Thyroid gland (tissue), 4 donors: ENCODE results near the gene CNTNAP1. TPM values are rescaled to one million over a fixed set of nuclear protein-coding genes. Genes with fewer than 3 reads are reported as not detected.

Source experiments
- DNase-seq, 2 donors: peaks; one replicate each; pipeline ENCODE4 v3.0.0-alpha.2; 2019
- H3K27ac ChIP-seq, 3 donors: fragments of 200-600 bp; sonication (generic); 1 replicate in 2 of 3; 2 replicates in 1 of 3; pipeline ENCODE4 v1.5.1; 2016 to 2019; ENCODE audit warnings: mild to moderate bottlenecking in 1 of 3, moderate library complexity in 1 of 3
- H3K27me3 ChIP-seq: fragments of 200-600 bp; sonication (generic); one replicate; pipeline ENCODE4 v1.5.1; 2019
- H3K36me3 ChIP-seq, 2 donors: fragments of 200-600 bp; sonication (generic); one replicate each; pipeline ENCODE4 v1.5.1; 2016 to 2019
- H3K4me1 ChIP-seq, 2 donors: fragments of 200-600 bp; sonication (generic); one replicate each; pipeline ENCODE4 v1.5.1; 2017 to 2019
- H3K4me3 ChIP-seq, 3 donors: fragments of 200-600 bp; sonication (generic); replicated peaks in 1 of 3; 1 replicate in 2 of 3; 2 replicates in 1 of 3; pipeline ENCODE4 v1.5.1; 2016; ENCODE audit warnings: mild to moderate bottlenecking in 1 of 3
- H3K9me3 ChIP-seq: fragments of 200-600 bp; sonication (generic); one replicate; pipeline ENCODE4 v1.5.1; 2017
- POLR2A ChIP-seq, 2 donors: fragments of 450-650 bp; IDR thresholded peaks; one replicate each; pipeline ENCODE4 v1.6.1; 2017; ENCODE audit warnings: antibody characterized with exemption in 2 of 2, mild to moderate bottlenecking in 2 of 2, moderate library complexity in 1 of 2
- WGBS, 2 donors: methylation state at CpG; one replicate each; pipeline ENCODE4 v1.1.5; 2017; 5-methylcytosine and 5-hydroxymethylcytosine counted together
- intact Hi-C: fragments of 100-400 bp; cut with DNase I; formaldehyde crosslinking; loops from one replicate; pipeline ENCODE4 v1.15.1; 2023
- total RNA-seq, 4 donors: library from RNA; depleted of rRNA; stranded (reverse); fragments of >200 nt; gene quantifications; one replicate each; pipeline ENCODE4 v1.2.3, GENCODE V29; 2016
- TF ChIP-seq, protein P1 (sequence below), 6 experiments: fragments of 200-600 bp in 3 of 6; fragments of 450-650 bp in 3 of 6; sonication (generic) in 3 of 6; IDR thresholded peaks; one replicate each; pipeline ENCODE4 v1.5.1; 2016 to 2019; ENCODE audit warnings: antibody characterized with exemption in 6 of 6, mild to moderate bottlenecking in 2 of 6, inconsistent platforms in 1 of 6, moderate library complexity in 1 of 6

Gene CNTNAP1
- total RNA-seq, 4 donors from 2014 or later = 2.3 to 4.2 (median 2.5) TPM

DNA sequence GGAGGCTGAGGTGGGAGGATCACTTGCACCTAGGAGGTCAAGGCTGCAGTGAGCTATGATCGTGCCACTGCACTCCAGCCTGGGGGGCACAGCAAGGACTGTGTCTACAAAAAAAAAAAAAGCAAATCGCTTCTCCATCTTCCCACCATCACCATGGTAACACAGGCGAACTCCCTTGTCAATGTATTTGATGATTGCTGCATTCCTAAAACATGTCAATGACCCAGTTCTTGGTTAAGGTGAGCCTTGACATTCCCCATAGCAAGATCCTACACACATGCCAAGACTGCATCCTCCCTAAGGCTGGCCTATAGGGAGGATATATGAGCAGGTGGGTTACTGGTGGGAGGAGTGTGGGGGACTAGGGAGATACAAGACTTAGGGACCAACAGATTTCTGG is 12.2 kb downstream of the CNTNAP1 start:
- intact Hi-C loops = no loop called here
- H3K36me3 ChIP-seq = no peaks in the 10 kb centered on the region

DNA sequence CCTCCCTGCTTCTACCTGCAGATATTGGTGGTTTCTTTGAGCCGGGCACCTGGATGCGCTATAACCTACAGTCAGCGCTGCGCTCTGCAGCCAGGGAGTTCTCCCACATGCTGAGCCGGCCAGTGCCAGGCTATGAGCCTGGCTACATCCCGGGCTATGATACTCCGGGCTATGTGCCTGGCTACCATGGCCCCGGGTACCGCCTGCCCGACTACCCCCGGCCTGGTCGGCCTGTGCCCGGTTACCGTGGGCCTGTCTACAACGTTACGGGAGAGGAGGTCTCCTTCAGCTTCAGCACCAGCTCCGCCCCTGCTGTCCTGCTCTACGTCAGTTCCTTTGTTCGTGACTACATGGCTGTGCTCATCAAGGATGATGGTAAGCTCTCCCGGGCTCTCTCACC is 13.2 kb downstream of the CNTNAP1 start:
- Histone ChIP-seq H3K27ac (no peak overlapping the region), H3K4me3 (no peak overlapping the region), H3K27me3 (no peaks in the 10 kb centered on the region), H3K9me3 (no peaks in the 10 kb centered on the region), H3K36me3 (peaks cover 0 to 4% of the 10 kb centered on the region in 2 donors), H3K4me1 (peaks cover 0 to 4% of the 10 kb centered on the region in 2 donors)
- DNase-seq = no peak
- TF ChIP-seq, protein P1, sequence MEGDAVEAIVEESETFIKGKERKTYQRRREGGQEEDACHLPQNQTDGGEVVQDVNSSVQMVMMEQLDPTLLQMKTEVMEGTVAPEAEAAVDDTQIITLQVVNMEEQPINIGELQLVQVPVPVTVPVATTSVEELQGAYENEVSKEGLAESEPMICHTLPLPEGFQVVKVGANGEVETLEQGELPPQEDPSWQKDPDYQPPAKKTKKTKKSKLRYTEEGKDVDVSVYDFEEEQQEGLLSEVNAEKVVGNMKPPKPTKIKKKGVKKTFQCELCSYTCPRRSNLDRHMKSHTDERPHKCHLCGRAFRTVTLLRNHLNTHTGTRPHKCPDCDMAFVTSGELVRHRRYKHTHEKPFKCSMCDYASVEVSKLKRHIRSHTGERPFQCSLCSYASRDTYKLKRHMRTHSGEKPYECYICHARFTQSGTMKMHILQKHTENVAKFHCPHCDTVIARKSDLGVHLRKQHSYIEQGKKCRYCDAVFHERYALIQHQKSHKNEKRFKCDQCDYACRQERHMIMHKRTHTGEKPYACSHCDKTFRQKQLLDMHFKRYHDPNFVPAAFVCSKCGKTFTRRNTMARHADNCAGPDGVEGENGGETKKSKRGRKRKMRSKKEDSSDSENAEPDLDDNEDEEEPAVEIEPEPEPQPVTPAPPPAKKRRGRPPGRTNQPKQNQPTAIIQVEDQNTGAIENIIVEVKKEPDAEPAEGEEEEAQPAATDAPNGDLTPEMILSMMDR (IDR thresholded peaks at IDR 0.05) = no peak
- TF ChIP-seq POLR2A (IDR thresholded peaks at IDR 0.05) = no peak
- intact Hi-C loops = no loop called here
- WGBS, 2 donors = 92 to 93% methylated on average over 19 to 20 of the region's 20 CpGs

More for the DNA sequence above, 12.2 kb downstream of the CNTNAP1 start:
- WGBS, 2 donors = 96 to 100% methylated on average over 3 of the region's 3 CpGs
- Histone ChIP-seq H3K9me3 (no peaks in the 10 kb centered on the region), H3K4me1 (peaks cover 0 to 4% of the 10 kb centered on the region in 2 donors), H3K27ac (no peak overlapping the region), H3K27me3 (no peaks in the 10 kb centered on the region), H3K4me3 (no peak overlapping the region)
- no peak for TF ChIP-seq POLR2A (IDR thresholded peaks at IDR 0.05)
- TF ChIP-seq, protein P1 (IDR thresholded peaks at IDR 0.05) = no peak
- no peak for DNase-seq

DNA sequence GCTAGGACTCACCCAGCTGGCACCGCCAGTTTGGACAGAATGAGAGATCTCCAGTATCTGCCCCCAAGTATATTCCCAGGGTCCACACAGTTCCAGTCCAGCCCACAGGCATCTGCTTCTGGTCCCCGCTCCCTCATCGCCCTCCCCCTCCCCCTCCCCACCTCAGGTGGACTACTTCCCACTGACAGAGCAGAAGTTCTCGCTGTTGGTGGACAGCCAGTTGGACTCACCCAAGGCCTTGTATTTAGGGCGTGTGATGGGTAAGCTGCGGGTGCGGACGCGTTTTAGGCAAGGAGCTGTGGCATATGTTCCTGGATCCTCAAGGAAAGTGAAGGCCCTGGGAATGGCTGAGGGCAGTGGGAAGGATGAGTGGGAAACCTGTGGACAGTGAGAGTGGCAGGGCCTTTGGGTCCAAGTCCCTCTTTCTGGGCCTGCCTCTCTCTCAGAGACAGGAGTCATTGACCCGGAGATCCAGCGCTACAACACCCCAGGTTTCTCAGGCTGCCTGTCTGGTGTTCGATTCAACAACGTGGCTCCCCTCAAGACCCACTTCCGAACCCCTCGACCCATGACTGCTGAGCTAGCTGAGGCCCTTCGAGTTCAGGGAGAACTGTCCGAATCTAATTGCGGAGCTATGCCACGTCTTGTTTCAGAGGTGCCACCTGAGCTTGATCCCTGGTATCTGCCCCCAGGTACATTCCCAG is 14.9 kb downstream of the CNTNAP1 start:
- Histone ChIP-seq H3K4me3 (no peak overlapping the region), H3K36me3 (peaks cover 13 to 21% of the 10 kb centered on the region in 2 donors), H3K27me3 (no peaks in the 10 kb centered on the region), H3K27ac (no peak overlapping the region), H3K9me3 (no peaks in the 10 kb centered on the region), H3K4me1 (peaks cover 0 to 4% of the 10 kb centered on the region in 2 donors)
- 87 to 92% methylated on average over 18 to 19 of the region's 19 CpGs for WGBS, 2 donors
- no peak for TF ChIP-seq POLR2A (IDR thresholded peaks at IDR 0.05)
- TF ChIP-seq, protein P1 (IDR thresholded peaks at IDR 0.05) = no peak
- no peak for DNase-seq
- intact Hi-C loops = no loop called here

DNA sequence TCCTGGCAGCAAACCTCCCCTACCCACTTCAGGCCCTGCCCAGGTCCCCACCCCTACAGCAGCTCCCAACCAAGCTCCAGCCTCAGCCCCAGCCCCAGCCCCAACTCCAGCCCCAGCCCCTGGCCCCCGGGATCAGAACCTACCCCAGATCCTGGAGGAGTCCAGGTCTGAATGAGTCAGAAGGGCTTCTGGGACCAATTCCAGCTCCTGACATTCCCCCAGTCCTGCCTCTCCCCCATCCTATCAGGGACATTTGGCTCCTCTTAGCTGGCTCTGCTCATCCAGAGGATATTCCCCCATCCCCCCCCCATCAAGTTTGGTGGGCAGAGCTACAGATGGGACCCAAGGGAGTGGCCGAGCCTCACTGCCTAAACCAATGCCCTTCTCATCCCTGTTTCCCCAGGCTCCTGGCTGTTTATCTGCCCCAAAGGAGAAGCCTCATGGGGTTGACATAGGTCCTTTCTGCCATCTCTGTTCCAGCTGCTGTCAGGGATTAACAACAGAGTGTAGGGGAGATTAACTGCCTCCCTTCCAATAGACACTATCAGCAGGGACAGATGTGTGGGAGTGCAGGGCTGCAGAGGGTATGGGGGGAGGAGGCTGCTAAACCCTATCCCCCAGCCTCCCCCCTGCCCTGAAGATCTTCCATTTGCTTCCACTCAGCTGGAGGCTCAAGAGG is 16.5 kb downstream of the CNTNAP1 start:
- TF ChIP-seq, protein P1 (IDR thresholded peaks at IDR 0.05) = no peak
- TF ChIP-seq POLR2A (IDR thresholded peaks at IDR 0.05) = no peak
- DNase-seq = no peak
- WGBS, 2 donors = 34 to 44% methylated on average over 2 of the region's 2 CpGs
- intact Hi-C loops = no loop called here
- H3K9me3 ChIP-seq = no peaks in the 10 kb centered on the region
- peaks cover 0 to 4% of the 10 kb centered on the region in 2 donors for H3K4me1 ChIP-seq
- peaks cover 27 to 37% of the 10 kb centered on the region in 2 donors for H3K36me3 ChIP-seq
- no peak overlapping the region for H3K4me3 ChIP-seq
- no peaks in the 10 kb centered on the region for H3K27me3 ChIP-seq
- H3K27ac ChIP-seq = no peak overlapping the region

DNA sequence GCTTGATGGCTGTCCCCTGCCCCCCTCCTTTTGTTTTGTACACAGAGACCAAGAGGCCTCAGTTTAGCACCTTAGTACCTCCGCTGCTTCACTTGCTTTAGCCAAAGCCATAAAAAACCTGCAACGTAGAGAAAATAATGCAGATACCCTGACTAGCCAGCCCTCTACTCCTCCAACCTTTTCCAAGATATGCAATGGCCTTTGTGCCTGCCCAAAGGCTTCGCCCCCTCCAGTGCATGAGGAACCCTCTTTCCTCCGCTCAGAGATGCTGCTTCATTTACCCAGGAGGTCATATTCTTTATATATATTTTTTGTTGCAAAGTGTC is 17.0 kb downstream of the CNTNAP1 start:
- Histone ChIP-seq H3K9me3 (no peaks in the 10 kb centered on the region), H3K27ac (no peak overlapping the region), H3K36me3 (peaks cover 32 to 42% of the 10 kb centered on the region in 2 donors), H3K27me3 (no peaks in the 10 kb centered on the region), H3K4me3 (no peak overlapping the region), H3K4me1 (peaks cover 0 to 4% of the 10 kb centered on the region in 2 donors)
- TF ChIP-seq POLR2A (IDR thresholded peaks at IDR 0.05) = no peak
- TF ChIP-seq, protein P1 (IDR thresholded peaks at IDR 0.05) = no peak
- intact Hi-C loops = no loop called here
- no peak for DNase-seq
- 90 to 92% methylated on average over 4 of the region's 4 CpGs for WGBS, 2 donors
